B cell (primary cell): Measurements from ENCODE around the gene TEX19.
"Not testable (repeated sequence)": the region's sequence is repeated elsewhere in the genome, so short reads cannot be mapped to it uniquely, and the experiment has no call there.

Experiments used
- EZH2 ChIP-seq: IDR thresholded peaks from 2 replicates; pipeline ENCODE4 v1.6.1; 2012; ENCODE audit warnings: borderline replicate concordance, low read depth, mild to moderate bottlenecking, moderate library complexity, low read length; ENCODE audit not compliant: insufficient read depth, poor library complexity, severe bottlenecking
- TF ChIP-seq, protein P1 (sequence below): fragments of 200-600 bp; IDR thresholded peaks from one replicate; pipeline ENCODE4 v1.8.0; 2022; ENCODE audit warnings: antibody characterized with exemption, mild to moderate bottlenecking

- TF ChIP-seq, protein P1, sequence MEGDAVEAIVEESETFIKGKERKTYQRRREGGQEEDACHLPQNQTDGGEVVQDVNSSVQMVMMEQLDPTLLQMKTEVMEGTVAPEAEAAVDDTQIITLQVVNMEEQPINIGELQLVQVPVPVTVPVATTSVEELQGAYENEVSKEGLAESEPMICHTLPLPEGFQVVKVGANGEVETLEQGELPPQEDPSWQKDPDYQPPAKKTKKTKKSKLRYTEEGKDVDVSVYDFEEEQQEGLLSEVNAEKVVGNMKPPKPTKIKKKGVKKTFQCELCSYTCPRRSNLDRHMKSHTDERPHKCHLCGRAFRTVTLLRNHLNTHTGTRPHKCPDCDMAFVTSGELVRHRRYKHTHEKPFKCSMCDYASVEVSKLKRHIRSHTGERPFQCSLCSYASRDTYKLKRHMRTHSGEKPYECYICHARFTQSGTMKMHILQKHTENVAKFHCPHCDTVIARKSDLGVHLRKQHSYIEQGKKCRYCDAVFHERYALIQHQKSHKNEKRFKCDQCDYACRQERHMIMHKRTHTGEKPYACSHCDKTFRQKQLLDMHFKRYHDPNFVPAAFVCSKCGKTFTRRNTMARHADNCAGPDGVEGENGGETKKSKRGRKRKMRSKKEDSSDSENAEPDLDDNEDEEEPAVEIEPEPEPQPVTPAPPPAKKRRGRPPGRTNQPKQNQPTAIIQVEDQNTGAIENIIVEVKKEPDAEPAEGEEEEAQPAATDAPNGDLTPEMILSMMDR = not testable (repeated sequence)
- not testable (repeated sequence) for TF ChIP-seq EZH2
These were observed 22.6 kb downstream of the TEX19 start for GRCh38 chr17:82381703-82382009.
